ENCODE data around the gene CACNA1C.

CACNA1C gene

GRCh38 chr12:2582631-2583030 is 529.8 kb downstream of the CACNA1C start:
- DNase-seq (ENCODE audit: low read depth in 3 of 3) = no peak

DNA sequence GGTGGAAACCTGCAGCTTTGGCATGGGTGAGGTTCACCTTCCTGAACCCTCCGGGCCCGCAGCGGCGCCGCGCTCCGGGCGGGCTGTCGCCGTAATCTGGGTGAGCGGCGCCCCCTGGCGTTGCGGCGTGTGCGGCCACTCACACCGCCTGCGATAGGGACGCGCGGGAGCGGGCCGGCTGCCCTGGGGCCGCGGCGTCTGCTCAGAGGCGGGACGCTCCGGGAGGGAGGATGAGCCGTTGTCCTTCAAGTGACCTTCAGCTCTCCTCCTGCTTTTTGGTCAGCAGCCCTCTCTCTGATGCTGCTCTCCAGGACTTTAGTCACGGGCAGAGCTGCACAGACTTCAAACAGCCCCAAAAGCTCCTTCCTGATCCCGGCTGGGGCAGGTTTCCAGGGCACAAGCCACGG is 530.3 kb downstream of the CACNA1C start:
- DNase-seq (ENCODE audit: low read depth in 3 of 3) = peak; percentile 11 to 59 (median 17)

GRCh38 chr12:2583642-2584401 is 531.0 kb downstream of the CACNA1C start:
- DNase-seq (ENCODE audit: low read depth in 3 of 3) = no peak

GRCh38 chr12:2586156-2587038 is 533.6 kb downstream of the CACNA1C start:
- DNase-seq (ENCODE audit: low read depth in 3 of 3) = no peak

DNA sequence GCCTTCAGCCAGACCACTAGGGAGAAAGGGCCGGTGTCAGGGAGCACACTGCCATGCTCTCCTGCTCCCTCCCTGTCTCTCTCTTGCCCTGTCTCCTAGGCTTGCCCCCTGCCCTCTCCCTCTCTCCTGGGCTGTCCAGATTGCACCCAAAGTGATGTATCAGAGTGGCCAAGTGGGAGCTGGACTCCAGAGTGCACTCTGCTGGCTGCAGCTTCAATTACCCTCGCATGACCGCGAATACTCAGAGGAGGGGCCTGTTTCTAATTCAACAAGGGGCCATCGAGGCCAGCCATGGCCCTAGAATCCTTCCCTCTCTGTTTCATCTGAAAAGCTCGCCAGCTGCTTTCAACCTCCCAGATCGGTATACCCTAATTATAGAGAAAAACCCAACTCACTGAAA is 535.6 kb downstream of the CACNA1C start:
- DNase-seq (ENCODE audit: low read depth in 3 of 3) = no peak

DNA sequence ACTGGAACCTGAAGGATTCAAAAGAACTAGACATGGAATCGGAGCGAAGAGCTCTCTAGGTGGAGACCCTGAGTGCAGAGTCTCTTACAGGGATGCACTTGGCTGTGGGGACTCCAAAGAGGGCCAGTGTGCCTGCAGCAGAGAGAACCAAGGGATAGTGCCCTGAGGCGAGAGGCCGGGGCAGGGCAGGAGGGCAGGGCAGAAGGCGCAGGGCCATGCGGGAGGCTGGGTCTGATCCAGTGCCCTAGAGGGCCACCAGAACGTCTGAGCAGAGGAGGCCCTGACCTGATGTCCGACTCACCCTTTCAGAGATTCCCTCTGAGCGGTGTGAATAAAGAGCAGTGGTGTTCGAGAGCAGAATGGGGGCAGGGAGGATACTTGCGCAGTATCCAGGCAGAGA is 536.6 kb downstream of the CACNA1C start:
- no peak for DNase-seq (ENCODE audit: low read depth in 3 of 3)

DNA sequence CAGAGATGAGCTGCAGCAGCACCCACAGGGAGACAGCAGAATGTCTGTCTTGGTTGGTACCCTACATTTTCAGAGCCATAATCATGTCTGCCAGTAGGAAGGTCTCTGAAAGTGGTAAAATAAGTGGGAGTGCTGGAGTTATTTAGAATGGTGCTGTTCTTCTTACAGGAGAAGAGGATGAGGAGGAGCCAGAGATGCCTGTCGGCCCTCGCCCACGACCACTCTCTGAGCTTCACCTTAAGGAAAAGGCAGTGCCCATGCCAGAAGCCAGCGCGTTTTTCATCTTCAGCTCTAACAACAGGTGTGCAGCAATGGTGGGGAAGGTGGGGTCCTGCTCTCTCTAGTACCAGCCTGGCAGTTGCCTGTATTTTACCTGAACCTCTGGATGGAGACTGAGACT is 540.3 kb downstream of the CACNA1C start:
- DNase-seq (ENCODE audit: low read depth in 3 of 3) = no peak

DNA sequence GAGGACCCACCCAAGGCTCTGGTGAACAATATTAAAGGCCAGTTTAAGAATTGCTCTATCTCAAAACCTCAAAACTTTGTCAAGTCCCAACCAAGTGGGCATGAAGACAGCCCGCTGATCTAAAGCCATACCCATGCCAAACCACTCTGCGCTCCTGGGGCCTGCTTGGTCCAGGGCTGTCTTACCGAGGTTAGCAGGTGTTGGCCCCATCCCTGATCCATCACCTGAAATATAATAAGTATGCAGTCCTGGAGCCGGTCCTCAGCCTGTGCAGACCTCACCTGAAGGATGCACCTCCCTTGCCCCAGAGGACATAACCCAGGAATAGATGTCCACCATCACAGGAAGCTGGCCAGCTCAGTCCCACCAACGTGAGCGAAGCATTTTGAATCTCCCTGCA is 543.7 kb downstream of the CACNA1C start:
- DNase-seq (ENCODE audit: low read depth in 3 of 3) = no peak

DNA sequence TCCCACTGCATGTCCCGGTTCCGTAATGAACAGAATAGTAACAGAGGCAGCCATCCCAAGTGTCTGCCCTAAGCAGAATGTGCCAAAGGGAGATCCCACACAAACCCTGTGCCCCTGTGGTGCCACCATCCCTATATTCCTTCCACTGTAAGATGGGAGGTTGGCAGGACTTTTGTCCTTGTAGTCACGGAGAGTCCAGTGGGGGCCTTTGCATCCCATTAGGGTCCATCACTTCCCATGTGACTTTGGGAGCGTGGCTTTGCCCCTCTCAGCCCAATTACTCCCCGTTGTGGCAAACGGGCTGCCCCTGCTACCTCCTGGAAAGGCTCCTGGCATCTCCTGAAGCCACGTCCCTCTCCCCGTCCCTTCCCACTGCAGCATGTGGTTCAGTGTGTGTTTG is 552.5 kb downstream of the CACNA1C start:
- DNase-seq (ENCODE audit: low read depth in 3 of 3) = no peak

DNA sequence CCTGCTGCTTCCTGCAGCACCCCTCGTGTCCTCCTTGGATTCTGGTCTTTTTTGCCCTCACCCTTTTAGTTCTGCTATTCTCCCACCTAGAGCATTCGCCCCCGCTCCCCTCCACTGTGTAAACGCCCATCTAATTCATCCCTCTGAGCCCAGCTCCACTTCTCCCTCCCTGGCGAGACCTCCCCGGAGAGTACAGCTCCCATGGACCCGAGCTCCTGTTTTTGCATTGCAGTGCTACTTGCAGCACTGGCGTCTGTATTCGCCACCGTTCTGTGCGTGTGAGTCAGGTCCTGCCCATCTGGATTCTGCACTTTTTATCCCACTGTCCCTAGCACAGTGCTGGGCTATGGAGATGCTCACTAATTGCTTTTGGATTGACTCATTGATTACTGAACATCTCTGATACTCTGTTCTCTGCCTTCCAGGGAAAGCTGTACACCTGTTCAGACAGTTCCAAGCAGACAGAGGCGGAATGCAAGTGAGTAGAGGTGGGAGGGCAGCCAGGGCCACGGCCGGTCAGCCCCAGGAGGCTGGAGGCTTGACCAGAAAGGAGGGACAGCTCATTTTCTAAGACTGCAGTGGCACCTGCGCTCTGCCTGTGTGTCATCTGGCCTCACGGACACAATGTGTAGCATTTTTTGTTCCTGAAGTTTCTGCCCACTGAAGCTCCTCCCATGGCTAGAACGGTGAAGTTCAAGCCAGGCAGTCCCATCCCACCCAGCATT is 553.6 kb downstream of the CACNA1C start:
- DNase-seq (ENCODE audit: low read depth in 3 of 3) = no peak

DNA sequence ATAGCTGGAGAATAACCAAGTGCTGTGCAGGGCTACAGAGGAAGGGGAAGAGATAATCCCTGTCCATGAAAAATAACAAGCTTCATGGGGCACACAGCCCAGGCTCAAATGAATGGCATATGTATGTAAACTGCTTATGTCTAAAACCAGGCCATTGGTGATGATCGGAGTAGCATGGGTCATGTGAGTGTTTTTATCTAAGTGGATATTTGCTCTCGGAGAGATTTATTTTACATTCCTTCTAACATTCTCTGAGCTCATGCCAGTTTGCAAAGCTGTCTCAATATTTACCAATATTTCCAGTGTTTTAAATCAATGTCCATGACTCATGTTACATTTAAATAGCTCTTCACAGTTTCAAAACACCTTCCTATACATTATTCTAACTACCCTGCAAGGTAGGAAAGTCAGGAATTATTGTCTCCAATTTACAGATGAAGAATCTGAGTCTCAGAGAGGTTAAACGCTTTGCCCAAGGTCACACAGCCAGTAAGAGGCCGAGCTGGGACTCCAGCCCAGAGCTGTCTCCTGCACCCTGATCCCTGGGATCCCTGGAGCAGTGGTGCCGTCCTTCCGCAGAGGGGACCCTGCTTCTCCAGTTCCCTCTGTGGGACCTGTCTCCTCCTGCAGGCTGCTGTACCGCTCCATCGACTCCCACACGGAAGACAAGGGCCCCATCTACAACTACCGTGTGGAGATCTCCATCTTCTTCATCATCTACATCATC is 555.3 kb downstream of the CACNA1C start:
- no peak for DNase-seq (ENCODE audit: low read depth in 3 of 3)

- DNase-seq (ENCODE audit: low read depth in 3 of 3) = no peak
Measured at GRCh38 chr12:2608608-2608945, 555.8 kb downstream of the CACNA1C start.

GRCh38 chr12:2609020-2609419 is 556.2 kb downstream of the CACNA1C start:
- no peak for DNase-seq (ENCODE audit: low read depth in 3 of 3)

DNA sequence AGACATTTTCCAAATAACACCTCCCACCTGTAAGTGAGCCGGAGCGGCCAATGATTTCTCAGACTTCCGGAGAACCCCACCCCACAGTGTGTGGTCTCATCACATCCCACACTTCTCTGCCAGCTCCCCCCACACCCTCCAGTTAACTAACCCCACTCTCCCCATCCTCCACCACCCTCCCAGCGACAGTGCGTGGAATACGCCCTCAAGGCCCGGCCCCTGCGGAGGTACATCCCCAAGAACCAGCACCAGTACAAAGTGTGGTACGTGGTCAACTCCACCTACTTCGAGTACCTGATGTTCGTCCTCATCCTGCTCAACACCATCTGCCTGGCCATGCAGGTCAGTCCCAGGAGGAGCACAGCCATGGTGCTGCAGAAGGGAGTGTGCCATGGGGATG is 557.6 kb downstream of the CACNA1C start:
- DNase-seq (ENCODE audit: low read depth in 3 of 3) = no peak

DNA sequence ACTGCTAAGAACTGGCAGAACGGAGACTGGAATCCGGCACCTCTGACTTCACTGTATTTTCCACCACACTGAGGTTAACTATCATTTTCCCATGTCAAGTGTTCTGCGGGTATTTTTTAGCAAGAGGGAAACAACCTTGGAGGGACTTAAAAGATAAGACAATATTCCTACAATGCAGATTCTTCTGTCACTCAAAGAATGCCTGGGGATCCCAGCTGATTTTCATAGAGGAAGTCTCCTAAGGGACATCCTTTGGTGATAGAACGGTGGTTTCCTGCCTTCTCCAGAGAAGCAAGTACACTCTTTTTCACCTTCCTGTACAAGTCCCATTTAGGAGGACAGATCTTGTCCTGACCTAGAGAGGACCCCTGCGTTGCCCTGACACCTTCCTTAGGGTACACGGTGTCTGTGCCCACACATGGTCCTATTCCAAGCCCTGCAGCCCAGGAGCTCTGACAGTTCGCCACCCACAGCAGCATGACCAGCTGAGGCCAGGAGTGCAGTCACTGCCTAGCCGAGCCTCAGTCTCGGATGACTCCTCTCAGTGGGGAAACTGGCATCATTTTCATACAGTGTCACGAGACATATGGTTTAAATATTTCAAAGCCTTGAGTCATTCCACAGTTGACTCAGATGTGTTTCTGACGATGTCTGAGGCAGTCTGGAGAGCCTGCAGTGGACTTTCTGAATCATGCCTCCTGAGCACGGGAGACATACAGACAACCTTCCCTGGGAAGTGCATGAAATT is 560.7 kb downstream of the CACNA1C start:
- DNase-seq (ENCODE audit: low read depth in 3 of 3) = peak in 2 of 3 experiments; percentile 8 to 48

DNA sequence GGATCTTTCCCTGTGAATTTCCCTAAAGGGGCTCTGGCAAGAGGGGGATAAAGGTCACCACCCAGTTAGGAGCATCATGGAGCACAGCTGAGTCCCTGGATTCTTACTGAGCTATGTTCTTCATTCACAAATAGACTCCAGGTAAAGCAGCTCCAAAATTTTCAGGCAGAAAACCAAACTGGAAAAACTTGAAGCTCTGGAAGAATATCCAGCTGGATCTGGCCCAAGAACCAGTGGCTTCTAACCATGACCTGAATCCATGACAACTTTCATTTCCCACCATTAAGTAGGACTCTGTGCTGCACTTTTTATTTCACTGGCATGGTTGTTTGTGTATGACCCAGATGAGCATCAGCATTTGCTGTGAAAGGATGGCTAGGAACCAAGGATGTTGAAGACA is 561.6 kb downstream of the CACNA1C start:
- DNase-seq (ENCODE audit: low read depth in 3 of 3) = no peak

DNA sequence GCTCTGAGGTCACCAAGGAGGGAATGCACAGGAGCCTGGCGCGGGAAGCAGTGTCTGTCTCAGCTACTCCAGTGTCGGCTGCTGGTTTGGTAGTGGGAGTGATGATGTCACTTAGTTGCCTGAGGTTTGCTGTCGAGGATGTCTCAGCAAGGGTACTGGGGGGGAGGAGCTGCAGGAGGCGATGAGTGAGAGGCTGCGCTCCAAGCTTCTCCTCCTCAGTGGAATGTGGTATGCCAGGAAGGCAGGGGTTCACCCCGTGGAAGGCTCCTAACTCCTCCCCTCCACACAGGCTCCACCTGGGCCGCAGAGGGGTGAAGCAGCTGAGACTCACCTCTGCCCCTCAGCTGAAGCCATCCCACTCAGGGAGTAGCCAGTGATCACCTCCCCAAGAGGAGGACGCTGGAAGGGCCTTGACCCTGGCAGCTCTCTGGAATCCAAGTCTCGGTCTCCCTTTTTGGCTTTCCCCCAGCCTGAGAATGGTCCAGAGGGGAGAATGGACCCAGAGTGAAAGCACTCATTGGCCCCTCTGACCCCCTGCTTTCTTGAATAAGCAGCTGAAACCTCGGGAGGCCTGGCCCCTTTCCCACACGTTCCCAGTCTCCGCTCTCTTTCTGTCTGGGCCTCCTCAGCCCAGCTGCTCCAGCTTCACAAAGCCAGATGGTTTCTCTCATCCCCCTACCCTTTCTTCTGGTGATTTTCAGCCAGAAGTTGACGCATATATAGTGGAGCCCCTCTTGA is 563.0 kb downstream of the CACNA1C start:
- no peak for DNase-seq (ENCODE audit: low read depth in 3 of 3)

GRCh38 chr12:2616763-2617162 is 564.0 kb downstream of the CACNA1C start:
- no peak for DNase-seq (ENCODE audit: low read depth in 3 of 3)

GRCh38 chr12:2617365-2617764 is 564.6 kb downstream of the CACNA1C start:
- no peak for DNase-seq (ENCODE audit: low read depth in 3 of 3)

- DNase-seq (ENCODE audit: low read depth in 3 of 3) = no peak
Measured at GRCh38 chr12:2618291-2618995, 565.7 kb downstream of the CACNA1C start.
